ENCODE measurements around the gene CAB39. TPM values are rescaled to one million over a fixed set of nuclear protein-coding genes. Genes with fewer than 3 reads are reported as not detected.

Gene CAB39
- total RNA-seq, 1 experiment from 2014 or later, result 40.4 TPM

DNA sequence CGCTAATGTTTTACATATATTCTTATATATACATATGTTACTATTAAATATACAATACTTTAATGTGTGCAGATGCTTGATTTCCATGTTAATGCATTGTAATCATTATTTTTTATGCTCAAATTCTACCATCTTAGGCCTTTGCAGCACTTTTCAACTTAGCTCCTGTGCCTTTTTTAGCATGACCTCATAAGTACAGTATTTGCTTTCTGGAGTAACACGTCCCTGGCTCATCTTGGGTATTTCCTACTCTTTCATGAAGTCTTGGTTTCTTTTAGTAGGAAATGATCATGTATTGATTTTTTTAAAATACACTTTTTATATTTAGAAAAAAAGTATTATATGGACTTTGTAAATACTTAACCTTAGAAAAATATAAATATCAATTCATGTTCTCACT, 36.5 kb downstream of the CAB39 start:
- no TSS peak for BruUV-seq (replicated peaks)
- H3K36me3 Mint-ChIP-seq (ENCODE audit: insufficient read depth, unreplicated experiment), result peaks cover 5% of the 10 kb centered on the region
- H3K27ac Mint-ChIP-seq (ENCODE audit: unreplicated experiment), result no peak overlapping the region
- no peak overlapping the region for H3K4me3 Mint-ChIP-seq (ENCODE audit: unreplicated experiment)
- H3K27me3 Mint-ChIP-seq (ENCODE audit: insufficient read depth, unreplicated experiment), result no peaks in the 10 kb centered on the region
- CTCF ChIA-PET, result no interaction called here
- POLR2A ChIA-PET, result no interaction called here
- H3K9me3 Mint-ChIP-seq (ENCODE audit: unreplicated experiment), result no peaks in the 10 kb centered on the region
- no peaks in the 10 kb centered on the region for H3K4me1 Mint-ChIP-seq (ENCODE audit: low read depth, unreplicated experiment)
- H3K36me3 ChIP-seq (ENCODE audit: control insufficient read depth, insufficient read depth, low read length), result no peaks in the 10 kb centered on the region
- intact Hi-C loops (cut with micrococcal nuclease; ENCODE audit: unreplicated experiment), result no loop called here
- no peak for DNase-seq
- H3K27me3 ChIP-seq (replicated peaks; ENCODE audit: control insufficient read depth, insufficient read depth, low read length), result no peaks in the 10 kb centered on the region
- H3K4me3 ChIP-seq (ENCODE audit: low read depth, low read length), result no peak overlapping the region
- H3K4me1 ChIP-seq, result no peaks in the 10 kb centered on the region
- no peaks in the 10 kb centered on the region for H3K9me3 ChIP-seq
- TF ChIP-seq CTCF (IDR thresholded peaks at IDR 0.05; ENCODE audit: insufficient read depth in 1 of 2, low read depth in 1 of 2, low read length in 1 of 2, severe bottlenecking in 1 of 2, unreplicated experiment in 1 of 2), result no peak

DNA sequence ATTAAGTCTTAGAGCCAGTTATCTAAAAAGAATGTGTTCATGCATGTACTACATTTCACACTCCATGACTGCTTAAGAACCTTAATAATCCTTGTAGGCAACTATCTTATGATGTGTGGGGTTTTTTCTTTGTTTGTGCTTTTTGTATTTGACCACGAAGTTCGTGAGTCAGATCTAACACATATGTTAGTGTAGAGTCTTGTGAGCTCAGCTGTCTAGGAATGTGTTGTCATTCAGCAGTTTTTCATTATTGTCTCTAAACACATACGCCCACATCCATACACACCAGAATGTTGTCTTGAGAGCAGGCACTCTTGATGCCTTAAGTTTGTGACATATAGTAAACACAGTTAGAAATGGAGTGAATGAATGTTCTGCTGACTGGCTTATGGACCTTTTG, 38.4 kb downstream of the CAB39 start:
- no peaks in the 10 kb centered on the region for H3K9me3 ChIP-seq
- H3K4me3 ChIP-seq (ENCODE audit: low read depth, low read length), result no peak overlapping the region
- TF ChIP-seq CTCF (IDR thresholded peaks at IDR 0.05; ENCODE audit: insufficient read depth in 1 of 2, low read depth in 1 of 2, low read length in 1 of 2, severe bottlenecking in 1 of 2, unreplicated experiment in 1 of 2), result no peak
- H3K4me1 ChIP-seq, result peaks cover 8% of the 10 kb centered on the region
- H3K4me1 Mint-ChIP-seq (ENCODE audit: low read depth, unreplicated experiment), result peaks cover 9% of the 10 kb centered on the region
- no peaks in the 10 kb centered on the region for H3K36me3 Mint-ChIP-seq (ENCODE audit: insufficient read depth, unreplicated experiment)
- BruUV-seq (replicated peaks), result no TSS peak
- ChIA-PET CTCF (no interaction called here), POLR2A (no interaction called here)
- no peaks in the 10 kb centered on the region for H3K9me3 Mint-ChIP-seq (ENCODE audit: unreplicated experiment)
- H3K27me3 ChIP-seq (replicated peaks; ENCODE audit: control insufficient read depth, insufficient read depth, low read length), result no peaks in the 10 kb centered on the region
- H3K36me3 ChIP-seq (ENCODE audit: control insufficient read depth, insufficient read depth, low read length), result no peaks in the 10 kb centered on the region
- no peak overlapping the region for H3K27ac Mint-ChIP-seq (ENCODE audit: unreplicated experiment)
- no peak overlapping the region for H3K4me3 Mint-ChIP-seq (ENCODE audit: unreplicated experiment)
- DNase-seq, result no peak
- intact Hi-C loops (cut with micrococcal nuclease; ENCODE audit: unreplicated experiment), result no loop called here
- no peaks in the 10 kb centered on the region for H3K27me3 Mint-ChIP-seq (ENCODE audit: insufficient read depth, unreplicated experiment)

DNA sequence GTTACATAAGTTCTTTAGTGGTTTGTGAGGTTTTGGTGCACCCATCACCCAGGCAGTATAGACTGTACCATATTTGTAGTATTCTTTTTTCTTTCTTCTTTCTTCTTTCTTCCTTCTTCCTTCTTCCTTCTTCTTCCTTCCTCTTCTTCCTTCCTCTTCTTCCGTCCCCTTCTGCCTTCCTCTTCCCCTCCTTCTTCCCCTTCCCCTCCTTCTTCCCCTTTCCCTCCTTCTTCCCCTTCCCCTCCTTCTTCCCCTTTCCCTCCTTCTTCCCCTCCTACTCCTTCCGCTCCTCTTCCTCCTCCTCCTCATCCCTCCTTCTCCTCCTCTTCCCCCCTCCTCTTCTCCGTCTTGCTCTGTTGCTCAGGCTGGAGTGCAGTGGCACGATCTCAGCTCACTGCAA, 41.6 kb downstream of the CAB39 start:
- Mint-ChIP-seq H3K36me3 (ENCODE audit: insufficient read depth, unreplicated experiment) (no peaks in the 10 kb centered on the region), H3K4me3 (ENCODE audit: unreplicated experiment) (no peak overlapping the region), H3K27me3 (ENCODE audit: insufficient read depth, unreplicated experiment) (no peaks in the 10 kb centered on the region), H3K4me1 (ENCODE audit: low read depth, unreplicated experiment) (peaks cover 9% of the 10 kb centered on the region), H3K27ac (ENCODE audit: unreplicated experiment) (no peak overlapping the region), H3K9me3 (ENCODE audit: unreplicated experiment) (no peaks in the 10 kb centered on the region)
- Histone ChIP-seq H3K9me3 (no peaks in the 10 kb centered on the region), H3K27me3 (replicated peaks; ENCODE audit: control insufficient read depth, insufficient read depth, low read length) (no peaks in the 10 kb centered on the region), H3K4me3 (ENCODE audit: low read depth, low read length) (no peak overlapping the region), H3K4me1 (peaks cover 20% of the 10 kb centered on the region), H3K36me3 (ENCODE audit: control insufficient read depth, insufficient read depth, low read length) (no peaks in the 10 kb centered on the region)
- intact Hi-C loops (cut with micrococcal nuclease; ENCODE audit: unreplicated experiment), result no loop called here
- DNase-seq, result no peak
- no peak for TF ChIP-seq CTCF (IDR thresholded peaks at IDR 0.05; ENCODE audit: insufficient read depth in 1 of 2, low read depth in 1 of 2, low read length in 1 of 2, severe bottlenecking in 1 of 2, unreplicated experiment in 1 of 2)
- POLR2A ChIA-PET, result no interaction called here
- CTCF ChIA-PET, result no interaction called here
- BruUV-seq (replicated peaks), result no TSS peak

Data from Caco-2 (cell line).